C4-2B (cell line): ENCODE measurements around the gene TMCC1.
"Not testable (repeated sequence)": the region's sequence is repeated elsewhere in the genome, so short reads cannot be mapped to it uniquely, and the experiment has no call there.

ENCODE experiments used
- CTCF ChIP-seq: fragments of 450-650 bp; conservative IDR thresholded peaks from 2 replicates; pipeline ENCODE4 v1.5.1; 2017; ENCODE audit warnings: mild to moderate bottlenecking
- ZFX ChIP-seq: fragments of 450-650 bp; IDR thresholded peaks from 2 replicates; pipeline ENCODE4 v1.6.1; 2017

GRCh38 chr3:129610794-129611445 lies 282.6 kb downstream of the TMCC1 start:
- not testable (repeated sequence) for TF ChIP-seq CTCF, ZFX
